ENCODE data around the gene USP27X.

USP27X gene

DNA sequence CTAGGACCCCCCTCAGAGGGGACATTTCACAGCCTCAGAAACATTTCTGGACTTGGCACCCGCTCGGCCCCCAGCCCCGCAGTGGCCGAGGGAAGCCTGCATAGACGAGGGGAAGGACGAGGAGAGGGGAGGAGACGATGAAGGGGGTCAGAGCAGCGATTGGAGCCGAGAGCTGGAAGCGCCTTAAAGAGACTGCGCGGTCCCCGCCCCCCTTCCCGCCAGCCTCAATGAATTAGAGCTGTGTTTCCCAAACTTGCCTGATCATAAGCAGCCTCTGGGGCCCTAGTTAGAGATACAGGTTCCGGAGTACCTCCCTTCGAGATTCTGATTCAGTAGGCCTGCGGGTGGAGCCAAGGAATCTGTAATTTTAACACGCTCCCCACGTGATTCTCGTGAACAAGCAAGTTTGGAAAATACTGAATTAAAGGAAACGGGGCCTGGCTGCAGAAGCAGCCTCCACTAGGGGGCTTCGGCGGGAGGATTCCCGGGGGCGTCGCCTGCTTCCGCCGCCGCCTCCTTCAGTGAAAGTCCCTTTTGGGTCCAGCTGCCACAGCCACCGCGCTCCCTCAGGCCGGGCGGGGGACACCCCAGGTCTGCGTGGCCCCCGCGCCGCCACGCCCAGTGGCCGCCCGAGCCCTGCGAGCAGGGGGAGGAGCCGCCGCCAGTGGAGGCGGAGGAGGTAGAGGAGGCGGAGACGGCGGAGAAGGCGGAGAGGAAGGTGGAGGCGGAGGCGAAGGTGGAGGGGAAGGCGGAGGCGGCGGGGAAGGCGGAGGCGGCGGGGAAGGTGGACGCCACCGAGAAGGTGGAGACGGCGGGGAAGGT lies at the start of gene USP27X:
Gene USP27X (plus strand): TSS at position 651 of the 822 bp plus-strand sequence. CDS start 824 bp downstream, outside the sequence.
- peak; percentile 56 to 77 for DNase-seq (ENCODE audit: low read depth in 2 of 2)

GRCh38 chrX:49838374-49838773 lies 40.9 kb upstream of the USP27X start:
- no peak for DNase-seq (ENCODE audit: low read depth in 2 of 2)

GRCh38 chrX:49840679-49841078 lies 38.6 kb upstream of the USP27X start:
- peak in 1 of 2 donors; percentile 18 for DNase-seq (ENCODE audit: low read depth in 2 of 2)

DNA sequence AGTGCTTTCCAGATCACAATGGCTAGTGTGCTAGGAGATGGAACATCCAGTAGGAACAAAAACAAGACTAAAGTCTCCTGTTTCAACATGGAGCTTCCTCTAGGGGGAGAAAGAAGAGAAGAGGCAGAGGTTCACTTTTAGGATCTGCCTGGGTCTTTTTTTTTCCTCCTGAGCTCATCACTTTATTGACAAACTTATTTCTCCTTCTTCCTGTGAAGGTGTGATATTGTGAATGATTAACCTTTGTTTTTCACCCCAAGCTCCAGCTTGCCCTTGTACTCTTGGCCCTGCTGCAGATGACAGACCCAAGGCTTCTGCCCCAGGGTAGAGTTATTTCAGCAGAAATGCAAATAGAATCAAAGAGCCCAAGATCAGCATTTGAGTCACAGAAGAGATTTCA lies 36.7 kb upstream of the USP27X start:
- DNase-seq (ENCODE audit: low read depth in 2 of 2) = no peak

GRCh38 chrX:49844611-49845010 lies 34.7 kb upstream of the USP27X start:
- no peak for DNase-seq (ENCODE audit: low read depth in 2 of 2)

- no peak for DNase-seq (ENCODE audit: low read depth in 2 of 2)
Measured at GRCh38 chrX:49845701-49846403, 33.4 kb upstream of the USP27X start.

DNA sequence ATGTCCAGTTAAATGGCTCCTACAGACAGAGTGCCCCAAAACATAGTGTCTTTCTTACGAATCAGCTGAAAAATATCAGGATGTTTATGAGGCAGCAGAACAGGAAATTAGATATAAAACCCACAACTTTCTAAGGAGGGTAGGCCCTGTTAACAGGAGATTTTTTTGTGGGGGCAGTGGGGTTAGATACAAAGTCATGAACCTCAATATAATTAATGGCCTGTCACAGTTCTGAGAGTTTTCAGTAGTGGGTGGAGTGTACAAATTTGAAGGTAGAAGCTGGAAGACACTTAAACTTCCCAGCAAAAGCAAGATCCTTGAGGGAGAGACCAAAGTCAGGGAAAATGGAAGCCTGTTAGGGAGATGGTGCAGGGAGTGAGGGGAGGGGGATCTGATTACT lies 32.8 kb upstream of the USP27X start:
- DNase-seq (ENCODE audit: low read depth in 2 of 2) = no peak

- no peak for DNase-seq (ENCODE audit: low read depth in 2 of 2)
Measured at GRCh38 chrX:49848275-49848674, 31.0 kb upstream of the USP27X start.

DNA sequence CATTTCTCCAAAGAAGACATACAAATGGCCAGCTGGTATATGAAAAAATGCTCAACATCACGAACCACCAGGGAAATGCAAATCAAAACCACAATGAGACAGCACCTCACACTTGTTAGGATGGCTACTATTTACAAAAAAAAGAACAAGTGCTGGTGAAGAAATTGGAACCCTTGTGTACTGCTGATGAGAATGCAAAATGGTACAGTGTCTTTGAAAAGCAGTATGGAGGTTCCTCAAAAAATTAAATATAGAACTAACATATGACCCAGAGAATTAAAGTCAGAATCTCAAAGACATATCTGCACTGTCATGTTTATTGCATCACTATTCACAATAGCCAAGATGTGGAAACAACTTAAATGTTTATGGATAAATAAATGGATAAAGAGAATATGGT lies 29.3 kb upstream of the USP27X start:
- DNase-seq (ENCODE audit: low read depth in 2 of 2) = no peak

DNA sequence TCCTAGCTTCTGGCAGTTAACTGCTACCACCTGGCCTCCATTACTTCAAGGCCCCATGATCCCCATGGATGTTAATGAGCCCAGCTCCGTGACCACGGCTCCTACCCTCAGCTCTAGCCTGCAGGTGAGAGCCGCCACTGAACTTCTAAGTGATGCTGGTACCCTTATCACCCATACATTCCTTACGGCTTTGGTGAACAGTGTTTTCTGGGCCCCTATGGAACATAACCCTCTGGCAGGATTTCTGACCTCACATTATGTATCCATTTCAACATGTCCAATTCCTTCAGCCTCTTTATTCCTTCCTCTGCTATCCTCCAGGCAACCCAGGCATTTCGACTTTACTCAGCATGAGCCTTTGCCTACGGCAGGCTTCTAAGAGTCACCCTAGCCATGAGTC lies 25.6 kb upstream of the USP27X start:
- DNase-seq (ENCODE audit: low read depth in 2 of 2) = no peak

DNA sequence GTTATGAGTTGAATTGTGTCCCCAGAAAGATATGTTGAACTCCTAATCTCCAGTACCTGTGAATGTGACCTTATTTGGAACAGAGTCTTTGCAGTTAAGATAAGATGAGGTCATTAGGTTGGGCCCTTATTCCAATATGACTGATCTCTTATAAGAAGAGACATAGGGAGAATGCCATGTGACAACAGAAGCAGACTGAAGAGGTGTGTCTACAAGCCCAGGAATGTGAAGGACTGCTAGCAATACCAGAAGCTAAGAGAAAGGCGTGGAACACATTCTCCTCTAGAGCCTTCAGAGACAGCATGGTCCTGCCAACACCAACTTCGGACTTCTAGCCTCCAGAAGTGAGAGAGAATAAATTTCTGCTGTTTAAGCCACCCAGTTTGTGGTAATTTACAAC lies 22.5 kb upstream of the USP27X start:
- no peak for DNase-seq (ENCODE audit: low read depth in 2 of 2)

DNA sequence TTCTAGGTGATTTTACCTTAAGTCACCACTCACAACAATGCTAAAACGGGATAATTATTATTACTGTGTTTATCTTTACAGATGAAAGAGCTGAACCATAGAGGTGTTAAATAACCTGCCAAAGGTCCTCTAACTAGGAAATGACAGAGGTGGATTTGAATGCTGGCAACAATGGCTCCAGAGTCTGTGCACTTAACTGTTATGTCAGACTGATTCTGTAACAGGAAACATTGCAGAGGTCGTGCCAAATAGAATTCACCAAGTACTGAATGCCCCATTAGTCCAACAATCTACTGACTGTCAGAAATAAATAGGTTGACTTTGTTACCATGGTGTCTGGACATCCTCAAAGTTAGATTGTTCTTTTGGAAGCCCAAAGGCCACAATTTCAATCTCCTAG lies 20.9 kb upstream of the USP27X start:
- no peak for DNase-seq (ENCODE audit: low read depth in 2 of 2)

- no peak for DNase-seq (ENCODE audit: low read depth in 2 of 2)
Measured at GRCh38 chrX:49859491-49859890, 19.8 kb upstream of the USP27X start.

DNA sequence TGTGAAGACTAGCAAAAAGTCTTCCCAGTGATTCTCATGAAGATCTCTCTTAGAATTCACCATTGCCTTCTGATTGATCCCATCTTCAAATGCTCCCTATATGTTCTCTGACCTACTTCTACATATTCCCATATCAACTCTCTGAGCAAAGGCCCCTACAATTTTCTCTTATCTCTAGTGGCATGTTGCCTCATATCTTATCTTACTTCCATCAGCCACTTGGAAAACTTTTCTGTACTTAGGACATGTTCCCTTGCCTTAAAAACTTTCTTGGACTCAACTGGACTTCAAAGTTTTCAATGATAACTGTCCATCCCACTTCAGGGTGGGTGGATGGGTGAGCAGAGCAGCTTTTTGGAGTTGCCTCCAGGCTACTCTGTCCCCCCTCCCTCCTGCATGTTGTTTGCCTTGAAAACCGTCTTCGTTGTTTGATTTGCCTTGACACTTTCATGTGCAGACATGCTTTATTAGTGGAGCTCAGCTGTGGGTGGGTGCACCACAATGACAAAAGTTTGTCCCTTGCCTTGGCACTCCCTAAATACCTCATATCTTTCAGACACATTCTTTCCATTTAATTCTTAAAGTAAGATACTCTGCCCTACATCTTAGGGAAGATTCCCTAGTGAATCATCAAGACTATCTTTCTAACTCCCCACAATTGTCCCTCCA lies 18.3 kb upstream of the USP27X start:
- DNase-seq (ENCODE audit: low read depth in 2 of 2) = no peak

DNA sequence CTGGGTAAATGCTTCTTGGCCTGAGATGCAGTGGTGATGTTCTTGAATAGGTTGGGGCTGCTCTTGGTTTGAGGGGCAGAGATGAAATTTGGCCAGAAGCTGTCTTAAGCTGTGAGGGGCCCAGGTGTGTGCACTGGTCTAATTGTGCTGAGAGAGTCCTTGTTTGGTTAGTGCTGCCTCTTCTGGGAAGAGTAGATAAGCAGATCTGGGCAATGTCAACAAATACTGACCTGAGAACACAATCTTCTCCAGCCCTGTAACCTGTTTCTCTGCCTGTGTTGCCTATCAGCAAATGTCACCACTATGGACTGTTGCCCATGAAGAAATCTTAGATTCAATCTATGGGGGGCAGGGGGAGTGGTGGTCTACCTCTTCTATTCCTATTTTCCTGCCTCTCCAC lies 17.2 kb upstream of the USP27X start:
- no peak for DNase-seq (ENCODE audit: low read depth in 2 of 2)

- no peak for DNase-seq (ENCODE audit: low read depth in 2 of 2)
Measured at GRCh38 chrX:49868739-49869138, 10.5 kb upstream of the USP27X start.

DNA sequence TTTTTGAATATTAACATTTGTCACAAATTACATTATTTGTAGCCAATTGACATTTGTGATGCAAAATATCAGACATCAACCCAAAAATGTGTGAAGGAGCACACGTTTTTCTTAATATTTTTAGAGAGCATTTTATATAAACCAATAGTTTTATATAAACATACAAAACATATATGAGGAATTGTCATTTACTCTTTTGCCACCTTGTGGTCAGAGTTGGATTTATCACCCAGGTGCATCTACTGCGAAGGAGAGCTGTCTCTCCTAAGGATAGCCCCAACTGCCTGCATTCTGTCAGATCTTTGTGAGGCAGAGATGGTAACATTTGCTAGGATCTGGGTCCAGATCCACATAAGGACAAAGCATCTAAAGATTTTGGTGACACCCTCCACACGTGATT lies 2.5 kb upstream of the USP27X start:
- no peak for DNase-seq (ENCODE audit: low read depth in 2 of 2)

DNA sequence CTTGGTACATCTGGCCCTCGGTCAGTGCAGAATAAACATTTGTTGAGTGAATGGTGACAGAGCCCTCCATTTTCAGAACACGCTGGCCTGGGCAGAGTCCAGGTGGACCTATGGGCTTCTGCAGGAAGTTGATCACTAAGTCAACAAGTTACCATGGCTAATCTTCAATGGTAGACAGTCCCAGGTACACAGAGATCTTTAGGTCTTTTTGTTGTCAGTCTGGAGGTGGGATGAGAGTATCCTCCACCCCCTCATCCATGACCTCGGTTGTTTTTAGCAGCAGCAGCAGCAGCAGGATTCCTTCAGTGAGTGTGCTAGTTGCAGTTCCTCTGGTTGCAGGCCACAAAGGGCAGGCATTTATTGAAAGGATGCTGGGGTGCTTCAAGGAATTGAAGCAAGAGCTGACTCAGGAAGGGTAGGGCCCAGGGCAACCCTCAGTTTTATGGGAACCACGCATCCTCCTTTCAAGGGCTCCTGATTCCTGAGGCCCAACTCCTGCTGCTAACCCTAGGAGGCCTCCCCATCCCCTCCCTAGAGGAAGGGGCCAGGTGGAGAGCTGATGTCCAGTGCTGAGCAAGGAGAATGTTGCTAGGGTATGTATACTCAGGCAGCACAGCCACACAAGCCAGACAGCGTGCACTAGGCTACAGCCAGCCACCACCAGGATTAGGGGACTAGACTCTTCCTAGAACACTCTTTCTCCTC lies 1.7 kb upstream of the USP27X start:
- no peak for DNase-seq (ENCODE audit: low read depth in 2 of 2)

GRCh38 chrX:49878128-49878833 lies 1.0 kb upstream of the USP27X start:
- DNase-seq (ENCODE audit: low read depth in 2 of 2) = no peak

- DNase-seq (ENCODE audit: low read depth in 2 of 2) = no peak
Measured at GRCh38 chrX:49879656-49880277, 483 bp downstream of the USP27X start.

- no peak for DNase-seq (ENCODE audit: low read depth in 2 of 2)
Measured at GRCh38 chrX:49880668-49881067, 1.4 kb downstream of the USP27X start.
